Fibroblast of the aortic adventitia (primary cell): Measurements from ENCODE around the gene PCDHA4. TPM values are rescaled to one million over a fixed set of nuclear protein-coding genes. Genes with fewer than 3 reads are reported as not detected.

Experiments
- DNase-seq: peaks from one replicate; pipeline ENCODE4 v3.0.0-alpha.2; 2010; ENCODE audit warnings: low read depth
- H3K4me3 ChIP-seq: 2 replicates; pipeline ENCODE4 v1.5.1; 2011; ENCODE audit warnings: low read depth, mild to moderate bottlenecking, control low read depth, low read length, moderate library complexity
- total RNA-seq: library from RNA; depleted of rRNA; stranded (reverse); fragments of >200 nt; gene quantifications from 2 replicates; pipeline ENCODE4 v1.2.3, GENCODE V29; 2012; ENCODE audit warnings: low replicate concordance
- TF ChIP-seq, protein P1 (sequence below): IDR thresholded peaks from 2 replicates; pipeline ENCODE4 v1.5.1; 2011; ENCODE audit warnings: mild to moderate bottlenecking, low read length, control low read depth, inconsistent platforms; ENCODE audit not compliant: insufficient read depth

Gene PCDHA4
- total RNA-seq, 1 donor = 0.09 TPM

DNA sequence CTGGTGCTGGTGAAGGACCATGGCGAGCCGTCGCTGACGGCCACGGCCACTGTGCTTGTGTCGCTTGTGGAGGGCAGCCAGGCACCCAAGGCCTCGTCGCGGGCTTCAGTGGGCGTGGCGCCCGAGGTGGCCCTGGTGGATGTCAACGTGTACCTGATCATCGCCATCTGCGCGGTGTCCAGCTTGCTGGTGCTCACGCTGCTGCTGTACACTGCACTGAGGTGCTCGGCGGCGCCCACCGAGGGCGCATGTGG lies 51.0 kb downstream of the PCDHA4 start:
- no peak overlapping the region for H3K4me3 ChIP-seq
- TF ChIP-seq, protein P1, sequence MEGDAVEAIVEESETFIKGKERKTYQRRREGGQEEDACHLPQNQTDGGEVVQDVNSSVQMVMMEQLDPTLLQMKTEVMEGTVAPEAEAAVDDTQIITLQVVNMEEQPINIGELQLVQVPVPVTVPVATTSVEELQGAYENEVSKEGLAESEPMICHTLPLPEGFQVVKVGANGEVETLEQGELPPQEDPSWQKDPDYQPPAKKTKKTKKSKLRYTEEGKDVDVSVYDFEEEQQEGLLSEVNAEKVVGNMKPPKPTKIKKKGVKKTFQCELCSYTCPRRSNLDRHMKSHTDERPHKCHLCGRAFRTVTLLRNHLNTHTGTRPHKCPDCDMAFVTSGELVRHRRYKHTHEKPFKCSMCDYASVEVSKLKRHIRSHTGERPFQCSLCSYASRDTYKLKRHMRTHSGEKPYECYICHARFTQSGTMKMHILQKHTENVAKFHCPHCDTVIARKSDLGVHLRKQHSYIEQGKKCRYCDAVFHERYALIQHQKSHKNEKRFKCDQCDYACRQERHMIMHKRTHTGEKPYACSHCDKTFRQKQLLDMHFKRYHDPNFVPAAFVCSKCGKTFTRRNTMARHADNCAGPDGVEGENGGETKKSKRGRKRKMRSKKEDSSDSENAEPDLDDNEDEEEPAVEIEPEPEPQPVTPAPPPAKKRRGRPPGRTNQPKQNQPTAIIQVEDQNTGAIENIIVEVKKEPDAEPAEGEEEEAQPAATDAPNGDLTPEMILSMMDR = no peak
- no peak for DNase-seq

DNA sequence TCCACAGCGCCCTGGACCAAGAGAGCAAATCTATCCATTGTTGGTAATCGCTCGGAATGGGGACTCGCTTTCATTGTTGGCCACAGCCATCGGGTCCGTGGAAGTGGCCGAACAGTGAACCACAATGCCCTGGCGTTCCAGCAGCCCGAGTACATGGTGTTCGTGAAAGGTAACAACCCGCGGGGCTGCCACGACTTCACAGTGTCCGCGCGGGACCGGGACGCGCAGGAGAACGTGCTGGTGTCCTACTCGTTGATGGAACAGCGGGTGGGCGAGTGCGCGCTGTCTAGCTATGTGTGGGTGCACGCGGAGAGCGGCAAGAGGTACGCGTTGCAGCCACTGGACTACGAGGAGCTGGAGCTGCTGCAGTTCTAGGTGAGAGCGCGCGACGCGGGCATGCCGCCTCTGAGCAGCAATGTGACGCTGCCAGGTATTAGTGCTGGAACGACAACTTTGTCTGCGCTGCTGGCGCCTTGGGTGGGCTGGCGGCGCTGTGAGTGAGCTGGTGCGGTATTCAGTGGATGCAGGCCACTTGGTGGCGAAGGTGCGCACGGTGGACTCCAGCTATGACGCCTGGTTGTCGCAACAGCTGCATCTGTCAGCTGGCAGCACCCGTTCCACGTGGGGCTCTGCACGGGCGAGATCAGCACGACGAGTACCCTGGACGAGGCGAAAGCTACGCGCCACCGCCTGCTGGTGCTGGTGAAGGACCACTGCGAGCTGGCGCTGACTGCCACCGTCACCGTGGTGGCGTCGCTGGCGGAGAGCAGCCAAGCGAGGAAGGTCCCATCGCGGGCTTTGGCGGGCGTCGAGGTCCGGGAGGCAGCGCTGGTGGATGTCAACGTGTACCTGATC lies 55.8 kb downstream of the PCDHA4 start:
- TF ChIP-seq, protein P1 = no peak
- no peak for DNase-seq
- H3K4me3 ChIP-seq = no peak overlapping the region

Other genes with a start within 250 kb of the PCDHA4 start
- gene SRA1, start 249.6 kb upstream of the PCDHA4 start, total RNA-seq = 29.3 and 29.6 TPM in 2 replicates
- gene APBB3, start 242.5 kb upstream of the PCDHA4 start, total RNA-seq = 16.1 and 17.5 TPM in 2 replicates
- gene SLC35A4, start 242.2 kb upstream of the PCDHA4 start, total RNA-seq = 17.0 and 28.0 TPM in 2 replicates
- gene CD14, start 173.9 kb upstream of the PCDHA4 start, total RNA-seq = 0.36 and 4.4 TPM in 2 replicates
- gene TMCO6, start 167.6 kb upstream of the PCDHA4 start, total RNA-seq = 21.1 and 295 TPM in 2 replicates
- 32.9 and 40.6 TPM in 2 replicates for gene NDUFA2, start 159.4 kb upstream of the PCDHA4 start, total RNA-seq
- 84.2 and 183 TPM in 2 replicates for gene IK, start 159.2 kb upstream of the PCDHA4 start, total RNA-seq
- gene WDR55, start 142.2 kb upstream of the PCDHA4 start, total RNA-seq = 12.8 and 21.9 TPM in 2 replicates
- 0.18 TPM in 1 of 2 replicates, not detected in the other for gene DND1, start 133.5 kb upstream of the PCDHA4 start, total RNA-seq
- gene HARS1, start 115.7 kb upstream of the PCDHA4 start, total RNA-seq = 52.2 and 62.9 TPM in 2 replicates
- gene HARS2, start 115.6 kb upstream of the PCDHA4 start, total RNA-seq = 22.7 and 39.0 TPM in 2 replicates
- gene ZMAT2, start 106.6 kb upstream of the PCDHA4 start, total RNA-seq = 37.2 and 118 TPM in 2 replicates
- gene PCDHA1, start 20.9 kb upstream of the PCDHA4 start, total RNA-seq = 0.09 TPM in 1 of 2 replicates, not detected in the other
- gene PCDHA2, start 12.2 kb upstream of the PCDHA4 start, total RNA-seq = 0.09 and 0.16 TPM in 2 replicates
- 0.27 and 0.49 TPM in 2 replicates for gene PCDHA3, start 6.0 kb upstream of the PCDHA4 start, total RNA-seq
- 0.08 and 0.09 TPM in 2 replicates for gene PCDHA5, start 14.5 kb downstream of the PCDHA4 start, total RNA-seq
- gene PCDHA6, start 20.9 kb downstream of the PCDHA4 start, total RNA-seq = 0.27 and 1.3 TPM in 2 replicates
- 0.18 and 0.41 TPM in 2 replicates for gene PCDHA7, start 27.2 kb downstream of the PCDHA4 start, total RNA-seq
- gene PCDHA8, start 34.1 kb downstream of the PCDHA4 start, total RNA-seq = 0.09 and 0.25 TPM in 2 replicates
- gene PCDHA9, start 41.3 kb downstream of the PCDHA4 start, total RNA-seq = under 0.01 and 0.49 TPM in 2 replicates
- under 0.01 and 0.09 TPM in 2 replicates for gene PCDHA10, start 48.8 kb downstream of the PCDHA4 start, total RNA-seq
- 0.08 and 0.09 TPM in 2 replicates for gene PCDHA11, start 61.9 kb downstream of the PCDHA4 start, total RNA-seq
- gene PCDHA12, start 68.2 kb downstream of the PCDHA4 start, total RNA-seq = 0.09 and 0.33 TPM in 2 replicates
- gene PCDHA13, start 75.1 kb downstream of the PCDHA4 start, total RNA-seq = 0.08 TPM in 1 of 2 replicates, not detected in the other
- gene PCDHAC1, start 119.2 kb downstream of the PCDHA4 start, total RNA-seq = 0.16 TPM in 1 of 2 replicates, not detected in the other
- 0.57 TPM in 1 of 2 replicates, not detected in the other for gene PCDHAC2, start 159.4 kb downstream of the PCDHA4 start, total RNA-seq
- not detected in 2 replicates for gene PCDHB1, start 244.3 kb downstream of the PCDHA4 start, total RNA-seq